NCI-H748 treated with DMSO at 0.1 percent for 48 hours (cell line): ENCODE results near the gene MIOX.

ENCODE experiments used
- DNase-seq: peaks from one replicate; lab custom pipeline; 2025; lab: John Stamatoyannopoulos, UW

Gene MIOX

DNA sequence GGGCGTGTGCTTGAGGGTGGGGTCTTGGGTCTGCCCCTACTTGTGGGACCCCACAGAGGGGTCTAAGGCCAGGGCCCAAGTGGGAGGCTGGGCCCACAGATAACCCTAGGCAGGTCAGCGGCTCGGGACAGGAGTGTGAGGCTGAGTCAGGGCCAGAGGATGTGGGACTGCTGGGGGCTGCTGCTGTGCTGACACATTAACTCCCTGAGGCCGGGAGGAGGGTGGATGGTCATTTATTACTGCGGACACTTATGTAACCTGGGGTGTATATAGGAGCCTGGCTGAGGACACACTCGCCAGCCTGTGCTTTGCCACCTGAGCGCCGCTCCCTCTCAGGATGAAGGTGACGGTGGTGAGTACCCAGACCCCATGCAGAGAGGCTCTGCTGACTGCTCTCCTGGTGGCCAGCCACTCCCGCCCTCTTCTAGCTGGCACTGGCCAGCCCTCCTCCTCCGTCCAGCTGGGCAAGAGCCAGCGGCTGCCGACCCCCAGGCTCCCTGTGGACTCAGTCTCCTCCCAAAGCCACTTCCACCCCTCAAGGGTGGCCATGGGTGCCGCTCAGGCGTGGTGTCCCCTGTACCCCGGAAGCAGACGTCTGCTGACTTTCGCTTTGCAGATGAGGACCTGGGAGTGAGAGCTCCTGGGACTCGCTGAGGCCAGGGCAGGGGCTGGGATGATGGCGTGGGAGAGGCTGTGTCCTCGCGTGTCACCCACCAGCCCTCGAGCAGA, at the start of gene MIOX:
Gene MIOX, plus strand, starts transcription at position 299 of the 729 bp plus-strand sequence. Its CDS starts 39 bp downstream, at position 338.
- no peak for DNase-seq

- DNase-seq = no peak
Observed at GRCh38 chr22:50437511-50438304, 49.0 kb upstream of the MIOX start.

- no peak for DNase-seq
Observed at GRCh38 chr22:50438305-50439275, 48.1 kb upstream of the MIOX start.

DNA sequence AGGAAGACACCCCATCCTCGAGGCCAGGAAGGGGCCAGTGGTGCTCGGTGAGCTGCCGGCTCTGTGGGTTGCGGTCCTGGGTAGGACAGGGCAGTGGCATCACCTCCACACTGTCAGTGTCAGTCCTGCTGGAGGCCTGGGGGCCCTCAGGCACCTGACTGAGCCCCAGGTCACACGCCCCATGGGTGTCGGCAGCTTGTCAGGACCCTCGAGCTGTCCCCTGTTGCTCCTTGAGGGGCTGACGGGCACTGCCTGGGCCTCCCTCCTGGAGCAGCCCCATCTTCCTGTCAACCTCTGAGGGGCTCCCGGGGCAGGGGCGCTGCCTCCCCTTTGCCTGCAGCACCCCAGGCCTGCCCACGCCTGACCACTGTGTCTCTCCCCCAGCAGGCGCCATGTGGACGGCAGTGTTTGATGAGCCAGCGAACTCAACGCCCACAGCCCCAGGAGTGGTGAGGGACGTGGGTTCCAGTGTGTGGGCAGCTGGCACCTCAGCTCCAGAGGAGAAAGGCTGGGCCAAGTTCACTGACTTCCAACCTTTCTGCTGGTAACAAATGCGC, 47.3 kb upstream of the MIOX start:
- DNase-seq = no peak

- DNase-seq = no peak
Observed at GRCh38 chr22:50439871-50440331, 46.8 kb upstream of the MIOX start.

DNA sequence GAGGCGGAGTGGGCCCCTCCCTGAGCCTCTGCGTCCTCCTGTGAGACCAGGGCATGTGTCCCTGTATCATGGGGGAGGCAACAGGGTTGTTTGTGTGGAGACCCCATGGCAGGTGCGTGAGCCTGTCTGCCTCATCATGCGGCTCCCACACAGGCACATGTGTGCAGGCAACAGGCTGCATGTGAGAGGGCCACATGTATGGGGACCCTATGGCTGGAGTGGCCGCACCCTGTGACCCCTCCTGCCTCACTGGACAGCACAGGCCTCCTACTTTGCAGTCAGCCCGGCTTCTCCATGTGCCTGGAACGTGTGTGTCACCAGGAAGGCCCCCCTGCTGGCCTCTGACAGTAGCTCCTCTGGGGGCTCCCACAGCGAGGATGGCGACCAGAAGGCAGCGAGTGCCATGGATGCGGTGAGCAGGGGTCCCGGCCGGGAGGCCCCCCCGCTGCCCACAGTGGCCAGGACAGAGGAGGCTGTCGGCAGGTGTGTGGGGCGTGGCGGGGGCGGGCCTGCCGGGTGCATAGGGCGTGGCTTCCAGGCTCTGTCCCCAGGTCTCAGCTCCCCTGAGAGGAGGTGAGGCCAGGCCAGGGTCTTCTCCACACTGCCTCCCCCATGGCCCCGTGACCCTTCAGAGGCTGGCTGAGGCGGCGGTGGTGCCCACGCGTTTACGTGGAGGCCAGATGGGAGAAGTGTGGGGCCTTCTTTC, 46.0 kb upstream of the MIOX start:
- DNase-seq = no peak

- DNase-seq = no peak
Observed at GRCh38 chr22:50441428-50441993, 45.1 kb upstream of the MIOX start.

DNA sequence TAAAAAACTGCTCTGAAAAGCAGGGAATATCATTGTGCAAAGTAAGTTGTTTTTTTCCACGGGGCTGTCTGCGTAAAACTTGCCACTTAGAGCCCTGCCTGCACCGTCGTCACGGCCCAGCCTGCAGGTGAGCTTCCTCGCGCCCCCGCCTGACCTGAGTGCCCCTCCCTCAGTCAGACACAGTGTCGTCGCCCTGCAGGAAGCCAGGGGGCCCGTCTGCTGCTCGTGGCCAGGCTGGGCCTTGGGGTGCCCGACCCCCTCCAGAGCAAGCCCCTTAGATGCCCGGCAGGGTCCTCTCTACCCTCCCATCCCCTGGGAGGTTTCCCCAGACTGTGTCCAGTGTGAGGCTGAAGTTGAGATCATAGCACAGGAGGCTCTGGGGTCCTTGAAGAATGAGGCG, 43.5 kb upstream of the MIOX start:
- no peak for DNase-seq

DNA sequence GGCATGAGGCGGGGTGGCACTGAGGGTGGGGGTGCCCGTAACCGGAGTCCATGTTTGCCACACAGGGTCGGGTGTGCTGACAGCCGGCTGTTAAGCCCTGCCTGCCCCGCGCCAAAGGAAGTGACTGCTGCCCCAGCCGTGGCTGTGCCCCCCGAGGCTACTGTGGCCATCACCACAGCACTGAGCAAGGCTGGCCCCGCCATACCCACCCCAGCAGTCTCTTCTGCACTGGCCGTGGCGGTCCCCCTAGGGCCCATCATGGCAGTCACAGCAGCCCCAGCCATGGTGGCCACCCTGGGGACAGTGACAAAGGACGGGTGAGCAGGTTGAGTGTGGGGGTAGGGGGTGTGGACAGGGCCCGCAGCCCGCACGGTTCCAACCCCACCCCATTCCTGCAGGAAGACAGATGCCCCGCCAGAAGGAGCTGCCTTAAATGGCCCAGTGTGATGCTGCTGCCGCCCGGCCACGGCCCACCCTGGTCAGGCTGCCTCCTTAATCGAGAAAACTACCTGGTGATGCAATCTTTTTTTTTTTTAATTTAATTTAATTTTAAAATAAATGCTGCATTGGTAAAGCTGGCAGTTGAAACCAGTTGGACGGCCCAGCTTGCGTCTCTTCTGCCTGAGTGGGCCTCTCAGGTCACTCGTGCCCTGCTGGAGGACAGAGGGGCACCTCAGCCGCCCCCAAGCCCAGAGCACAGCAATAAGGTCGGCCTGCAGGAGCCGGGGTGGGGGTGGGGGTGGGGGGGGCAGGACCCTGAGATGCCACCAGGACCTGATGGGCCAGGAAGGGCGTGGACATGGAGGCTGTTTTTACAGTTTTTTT, 42.6 kb upstream of the MIOX start:
- no peak for DNase-seq

DNA sequence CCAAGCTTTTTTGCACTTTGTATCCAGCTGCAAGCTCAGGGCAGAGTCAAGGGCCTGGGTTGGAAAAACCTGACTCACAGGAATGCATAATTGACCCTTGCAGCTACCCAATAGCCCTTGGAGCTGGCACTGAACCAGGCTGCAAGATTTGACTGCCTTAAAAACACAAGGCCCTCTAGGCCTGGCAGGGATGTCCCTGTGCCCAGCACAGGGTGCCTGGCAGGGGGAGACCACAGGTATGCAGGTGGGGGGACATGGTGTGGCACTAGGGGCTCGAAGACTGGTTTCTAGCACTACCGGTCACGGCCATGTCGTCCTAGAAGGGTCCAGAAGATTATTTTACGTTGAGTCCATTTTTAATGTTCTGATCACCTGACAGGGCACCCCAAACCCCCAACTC, 42.0 kb upstream of the MIOX start:
- DNase-seq = no peak

DNA sequence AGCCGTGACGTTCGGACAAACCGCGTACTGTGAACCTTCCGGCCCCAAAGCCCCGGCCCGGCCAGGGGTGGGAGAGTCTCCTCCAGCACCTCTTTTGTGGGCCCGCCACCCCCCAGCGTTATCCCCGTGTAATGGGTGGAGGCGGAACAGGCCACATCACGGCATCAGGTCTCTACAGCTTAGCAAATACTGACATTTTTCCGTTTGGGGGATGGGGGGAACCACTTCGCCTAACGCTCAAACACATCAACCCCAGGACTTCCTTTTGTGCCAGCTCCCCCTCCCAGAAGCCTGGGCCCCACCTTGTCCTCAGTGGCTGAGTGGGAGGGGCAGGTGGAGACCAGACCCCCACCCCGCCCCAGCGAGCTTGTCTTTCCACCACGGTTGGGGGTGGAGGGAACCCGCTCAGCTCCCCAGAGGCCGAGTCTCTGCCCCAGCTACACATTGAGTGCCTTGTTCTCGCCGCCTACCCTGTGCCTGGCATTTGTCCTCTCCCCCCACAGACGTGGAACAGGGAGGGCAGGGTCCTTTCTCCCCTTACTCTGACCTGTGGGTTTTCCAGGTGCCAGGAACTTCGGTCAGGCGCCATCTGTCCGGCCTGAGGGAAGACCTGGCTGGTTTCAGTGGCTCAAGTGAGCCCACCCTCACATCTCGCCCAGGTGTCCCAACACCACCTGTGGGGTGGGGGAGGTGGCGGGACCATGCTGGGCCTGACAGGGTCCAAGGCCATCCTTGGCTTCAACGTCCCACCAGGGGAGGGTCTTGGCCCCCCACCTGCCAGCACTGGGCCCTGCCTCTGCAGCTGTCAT, 41.4 kb upstream of the MIOX start:
- no peak for DNase-seq

DNA sequence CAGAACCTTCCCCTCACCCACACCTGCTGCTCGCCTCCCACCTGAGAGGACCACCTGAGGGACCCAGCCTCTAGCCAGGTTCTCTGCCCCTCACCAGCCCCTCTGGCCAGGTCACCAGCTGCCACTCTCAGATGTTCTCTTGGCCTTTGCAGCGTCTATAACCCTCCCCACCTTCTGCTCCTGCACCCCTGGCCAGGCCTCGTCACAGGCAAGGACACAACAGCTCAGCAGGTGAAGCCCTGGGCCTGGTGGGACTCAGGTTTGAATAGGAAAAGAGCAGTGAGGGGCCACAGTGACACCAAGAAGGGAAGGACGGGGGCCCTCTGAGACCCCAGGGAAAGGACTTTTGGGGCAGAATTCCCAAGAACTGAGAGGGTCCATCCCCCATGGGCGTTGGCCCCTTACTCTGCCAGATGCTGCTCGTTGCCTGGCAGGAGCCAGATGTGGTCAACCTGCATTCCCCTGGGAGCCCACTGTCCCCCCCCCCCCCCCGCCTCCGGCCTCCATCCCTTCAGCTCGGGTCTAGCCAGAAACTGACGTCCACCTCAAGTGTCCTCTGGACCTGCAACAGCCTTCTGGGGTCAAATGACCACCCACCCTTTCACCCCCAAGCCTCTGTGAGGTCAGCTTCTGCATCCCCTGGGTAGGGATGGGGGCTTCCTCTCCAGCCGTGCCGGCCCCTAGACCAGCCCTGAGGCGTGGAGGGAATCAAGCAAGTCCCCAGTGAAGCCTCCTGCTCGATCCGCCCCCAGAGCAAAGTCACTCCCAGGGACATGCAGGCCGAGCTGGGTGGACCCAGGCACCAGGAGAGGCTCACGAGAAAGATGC, 40.6 kb upstream of the MIOX start:
- DNase-seq = no peak

DNA sequence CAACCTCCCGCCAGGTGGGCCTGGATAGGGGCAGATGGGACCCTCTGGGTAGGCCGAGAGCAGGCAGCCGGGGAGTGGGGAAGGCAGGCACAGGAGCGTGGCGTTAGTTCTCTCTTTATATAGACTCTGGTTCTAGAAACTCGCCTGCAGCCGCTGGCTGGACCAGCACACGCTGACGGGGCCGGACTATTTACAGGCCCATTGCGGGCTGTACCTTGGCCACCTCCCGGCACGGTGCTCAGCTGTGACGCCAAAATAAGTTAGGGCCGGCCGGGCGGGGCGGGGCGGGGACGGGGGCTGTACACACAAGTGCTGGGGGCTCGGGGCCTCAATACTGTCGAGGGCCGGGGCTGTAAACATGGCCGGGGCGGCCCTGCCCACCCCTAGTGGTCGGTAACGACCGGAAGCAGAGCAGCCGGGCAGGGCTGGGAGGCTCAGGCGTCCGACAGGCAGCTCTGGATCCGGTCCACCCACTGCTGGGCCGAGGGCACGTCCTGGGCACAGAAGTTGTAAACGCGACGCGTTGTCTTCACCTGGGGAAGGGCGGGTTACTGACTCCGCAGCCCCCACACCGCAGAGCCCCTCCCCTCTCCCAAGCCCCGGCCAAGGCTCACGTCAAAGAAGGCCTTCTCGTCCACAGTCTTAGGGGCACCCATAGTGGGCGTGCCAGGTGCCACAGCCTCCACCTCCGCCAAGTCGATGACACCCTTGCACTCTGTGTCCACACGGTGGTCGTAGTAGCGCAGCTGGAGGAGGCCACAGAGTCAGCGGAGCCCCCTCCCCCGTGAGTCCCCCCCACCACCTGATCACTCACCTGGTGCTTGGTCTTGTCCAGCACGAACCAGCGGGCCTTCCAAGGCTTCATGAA, 39.7 kb upstream of the MIOX start:
- no peak for DNase-seq

DNA sequence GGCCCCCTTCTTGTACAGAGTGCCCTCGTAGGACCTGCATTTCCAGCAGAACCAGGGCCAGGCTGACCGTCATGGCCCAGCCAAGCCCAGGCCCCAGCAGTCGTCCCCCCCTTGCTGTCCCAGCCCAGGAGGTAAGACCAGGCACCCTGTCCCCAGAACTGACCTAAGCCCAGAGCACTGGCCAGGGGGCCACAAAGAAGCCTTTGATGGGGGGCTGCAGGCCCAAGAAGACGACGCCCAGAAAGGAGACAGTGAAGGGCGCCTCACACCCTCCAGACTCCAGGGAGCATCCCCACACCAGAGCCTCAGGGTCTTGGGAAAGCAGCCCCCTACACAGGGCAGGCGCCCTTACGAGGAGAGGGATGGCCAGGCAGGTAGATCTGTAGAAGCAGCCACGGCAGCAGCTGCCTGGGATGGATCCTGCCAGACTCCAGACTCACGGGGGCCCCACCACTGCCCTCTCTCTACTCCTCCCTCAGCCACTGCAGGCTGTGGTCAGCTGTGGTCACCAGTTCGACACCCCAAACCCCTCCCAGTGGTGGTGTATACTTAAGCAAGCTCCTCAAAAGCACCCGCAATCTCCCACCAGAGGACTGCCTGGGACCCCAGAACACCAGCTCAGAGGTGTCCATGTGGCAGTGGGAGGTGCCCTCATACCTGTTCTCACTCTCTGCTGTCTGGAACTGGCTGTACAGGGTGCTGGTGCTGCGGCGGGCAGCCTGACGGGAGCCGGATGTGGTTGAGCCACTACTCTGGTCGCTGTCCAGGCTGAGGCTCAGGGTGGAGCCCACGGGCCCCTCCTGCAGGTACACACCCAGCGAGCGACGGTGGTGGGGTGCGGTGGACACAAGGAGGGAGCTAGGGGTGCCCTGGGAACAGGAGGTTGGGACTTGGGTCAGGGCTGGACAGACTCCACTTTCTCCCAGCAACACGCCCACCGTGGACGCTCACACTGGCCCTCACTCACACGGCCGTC, 38.8 kb upstream of the MIOX start:
- DNase-seq = no peak

GRCh38 chr22:50452649-50453048, 34.0 kb upstream of the MIOX start:
- DNase-seq = no peak

GRCh38 chr22:50454556-50455075, 32.0 kb upstream of the MIOX start:
- DNase-seq = no peak
